BLaER1 treated with 17β-estradiol and CSF1 and Interleukin-3, amounts not matched to agents 10 nM and 100 nM (cell line): ENCODE results near the gene MADCAM1.

Experiments
- H3K27ac ChIP-seq, 11 experiments: shearing (Covaris generic); formaldehyde crosslinking; 2 replicates each; pipeline ENCODE4 v1.8.1; 2022
- H3K27me3 ChIP-seq, 11 experiments: shearing (Covaris generic); formaldehyde crosslinking; 2 replicates each; pipeline ENCODE4 v1.8.1; 2022
- H3K36me3 ChIP-seq, 11 experiments: shearing (Covaris generic); formaldehyde crosslinking; 2 replicates each; pipeline ENCODE4 v1.8.1; 2022
- H3K4me1 ChIP-seq, 10 experiments: shearing (Covaris generic); formaldehyde crosslinking; 2 replicates each; pipeline ENCODE4 v1.8.1; 2022
- H3K4me2 ChIP-seq, 11 experiments: shearing (Covaris generic); formaldehyde crosslinking; 2 replicates each; pipeline ENCODE4 v1.8.1; 2022
- H3K4me3 ChIP-seq, 10 experiments: shearing (Covaris generic); formaldehyde crosslinking; 2 replicates each; pipeline ENCODE4 v1.8.1; 2022
- H3K9ac ChIP-seq, 11 experiments: shearing (Covaris generic); formaldehyde crosslinking; 2 replicates each; pipeline ENCODE4 v1.8.1; 2022
- H3K9me3 ChIP-seq, 11 experiments: shearing (Covaris generic); formaldehyde crosslinking; replicated peaks in 1 of 11; 2 replicates each; pipeline ENCODE4 v1.8.1; 2022
- H4K20me1 ChIP-seq, 11 experiments: shearing (Covaris generic); formaldehyde crosslinking; 2 replicates each; pipeline ENCODE4 v1.8.1; 2022
- Cebpa-rat ChIP-seq, 11 experiments: shearing (Covaris generic); IDR thresholded peaks; 2 replicates each; pipeline ENCODE4 v1.8.1; 2022

The MADCAM1 gene

DNA sequence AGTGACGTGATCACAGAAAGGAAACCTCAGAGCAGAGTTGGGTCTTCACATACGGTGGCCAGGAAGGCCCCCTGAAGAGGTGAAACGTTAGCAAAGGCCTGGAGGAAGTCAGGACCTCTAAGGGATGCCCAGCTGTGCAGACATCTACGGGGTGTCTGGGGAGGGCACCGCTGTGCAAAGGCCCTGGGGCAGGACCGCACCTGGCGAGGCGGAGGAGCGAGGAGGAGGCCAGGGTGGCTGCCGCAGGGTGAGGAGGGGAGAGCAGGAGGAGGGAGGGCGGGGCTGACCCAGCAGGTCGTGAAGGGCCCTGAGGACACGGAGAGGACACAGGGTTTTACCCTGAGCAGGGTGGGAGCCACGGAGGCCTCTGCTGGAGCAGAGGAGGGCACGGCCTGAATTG is 11.8 kb upstream of the MADCAM1 start:
- peaks cover 21 to 32% (median 26%) of the 10 kb centered on the region in 11 experiments for H3K9me3 ChIP-seq
- H3K27me3 ChIP-seq = no peaks in the 10 kb centered on the region
- no peak for TF ChIP-seq Cebpa-rat (IDR thresholded peaks at IDR 0.05)
- H3K27ac ChIP-seq = no peak overlapping the region
- H3K4me2 ChIP-seq = no peak overlapping the region
- H3K36me3 ChIP-seq = no peaks in the 10 kb centered on the region
- no peak overlapping the region for H3K4me3 ChIP-seq
- peaks cover 3 to 12% (median 8%) of the 10 kb centered on the region in 10 experiments for H3K4me1 ChIP-seq
- H3K9ac ChIP-seq = no peak overlapping the region
- no peaks in the 10 kb centered on the region for H4K20me1 ChIP-seq

- Histone ChIP-seq H3K4me2 (no peak overlapping the region), H3K9ac (no peak overlapping the region), H3K4me1 (peaks cover 9 to 18% (median 14%) of the 10 kb centered on the region in 10 experiments), H3K27ac (no peak overlapping the region), H3K27me3 (no peaks in the 10 kb centered on the region), H3K36me3 (no peaks in the 10 kb centered on the region), H4K20me1 (no peaks in the 10 kb centered on the region), H3K4me3 (no peak overlapping the region), H3K9me3 (peaks cover 19 to 29% (median 23%) of the 10 kb centered on the region in 11 experiments)
- no peak for TF ChIP-seq Cebpa-rat (IDR thresholded peaks at IDR 0.05)
These were observed 11.2 kb upstream of the MADCAM1 start for GRCh38 chr19:485077-485476.

- H3K4me3 ChIP-seq = no peak overlapping the region
- no peaks in the 10 kb centered on the region for H3K27me3 ChIP-seq
- H3K4me2 ChIP-seq = no peak overlapping the region
- peaks cover 13 to 24% (median 20%) of the 10 kb centered on the region in 10 experiments for H3K4me1 ChIP-seq
- no peak overlapping the region; a peak in 1 of 22 replicates for H3K9ac ChIP-seq
- H3K36me3 ChIP-seq = no peaks in the 10 kb centered on the region
- no peak overlapping the region for H3K27ac ChIP-seq
- peaks cover 12 to 22% (median 17%) of the 10 kb centered on the region in 11 experiments for H3K9me3 ChIP-seq
- H4K20me1 ChIP-seq = no peaks in the 10 kb centered on the region
- TF ChIP-seq Cebpa-rat (IDR thresholded peaks at IDR 0.05) = no peak
These were observed 10.6 kb upstream of the MADCAM1 start for GRCh38 chr19:485583-486236.

DNA sequence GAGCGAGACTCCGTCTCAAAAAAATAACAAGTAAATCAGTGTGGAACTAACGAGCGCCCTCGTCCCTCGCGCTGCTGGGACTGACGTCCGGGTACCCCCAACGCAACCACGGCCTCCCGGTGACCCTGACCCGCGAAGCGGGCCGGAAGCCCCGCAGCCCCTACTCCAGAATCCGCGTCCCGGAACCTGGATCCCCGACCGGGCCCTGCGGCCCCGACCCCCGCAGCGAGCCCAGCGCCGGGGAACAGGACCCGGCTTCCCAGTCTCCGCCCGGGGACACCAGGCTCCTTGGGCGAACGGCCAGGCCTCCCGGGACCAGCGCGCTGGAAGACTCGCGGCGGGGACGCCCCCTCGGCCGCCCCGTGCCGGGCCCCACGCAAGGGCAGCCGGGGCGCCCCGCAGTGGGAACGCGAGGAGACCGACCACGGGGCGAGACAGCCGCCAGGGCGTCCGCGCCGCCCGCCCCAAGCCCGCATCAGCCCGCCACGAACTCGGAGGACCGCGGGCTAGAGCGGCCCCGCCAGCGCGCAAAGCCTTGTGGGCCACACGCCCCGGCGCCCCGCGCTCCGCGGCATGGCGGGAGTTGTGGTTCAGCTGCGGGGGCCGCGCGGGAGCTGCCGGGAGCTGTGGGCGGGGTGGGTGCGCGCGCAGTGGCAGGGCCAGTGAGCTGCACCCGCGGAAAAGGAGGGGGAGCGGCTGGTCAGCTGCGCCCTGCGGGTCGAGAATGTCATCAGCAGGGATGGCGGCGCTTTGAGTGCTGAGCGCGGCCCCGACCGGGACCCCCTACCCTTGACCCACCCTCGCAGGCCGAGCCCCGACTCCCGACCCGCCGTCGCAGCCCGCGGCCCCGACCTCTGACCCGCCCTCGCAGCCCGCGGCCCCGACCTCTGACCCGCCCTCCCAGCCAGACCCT is 7.5 kb upstream of the MADCAM1 start:
- Histone ChIP-seq H3K36me3 (no peaks in the 10 kb centered on the region), H3K4me1 (peaks cover 14 to 25% (median 20%) of the 10 kb centered on the region in 10 experiments), H3K9me3 (peaks cover 0 to 12% (median 8%) of the 10 kb centered on the region in 11 experiments; a peak in 13 of 22 replicates), H3K27me3 (no peaks in the 10 kb centered on the region), H3K27ac (peak overlapping the region; percentile 96 to 100 (median 98)), H3K4me3 (peak overlapping the region; percentile 76 to 100 (median 92)), H3K4me2 (peak overlapping the region; percentile 87 to 99 (median 96)), H4K20me1 (no peaks in the 10 kb centered on the region), H3K9ac (peak overlapping the region; percentile 96 to 100 (median 99))
- no peak for TF ChIP-seq Cebpa-rat (IDR thresholded peaks at IDR 0.05)

- TF ChIP-seq Cebpa-rat (IDR thresholded peaks at IDR 0.05) = no peak
These were observed 6.7 kb upstream of the MADCAM1 start for GRCh38 chr19:489418-490196.

DNA sequence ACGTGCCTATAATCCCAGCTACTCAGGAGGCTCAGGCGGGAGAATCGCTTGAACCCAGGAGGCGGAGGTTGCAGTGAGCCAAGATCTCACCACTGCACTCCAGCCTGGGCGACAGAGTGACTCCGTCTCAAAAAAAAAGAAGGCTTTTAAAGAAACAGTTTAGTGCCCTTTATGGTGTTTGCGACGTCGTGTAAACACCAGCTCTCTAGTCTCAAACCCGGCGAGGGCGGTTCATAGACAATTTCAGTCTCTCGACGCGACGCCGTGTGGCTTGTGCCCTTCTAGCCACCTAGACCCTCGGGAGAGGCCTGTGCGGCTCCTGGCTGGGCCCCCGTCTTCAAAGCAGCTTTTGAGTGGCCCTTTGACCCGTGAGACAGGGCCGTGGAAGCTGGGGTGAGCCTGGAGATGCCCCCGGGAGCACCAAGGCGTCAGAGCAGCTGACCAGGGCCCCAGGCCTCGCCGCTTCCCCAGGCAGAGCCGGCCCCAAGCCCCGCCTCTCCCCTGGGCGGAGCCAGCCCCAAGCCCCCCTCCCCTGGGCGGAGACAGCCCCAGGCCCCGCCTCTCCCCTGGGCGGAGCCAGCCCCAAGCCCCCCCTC is 5.0 kb upstream of the MADCAM1 start:
- Histone ChIP-seq H3K4me2 (no peak overlapping the region; a peak in 2 of 22 replicates), H3K27me3 (peaks cover 11 to 23% (median 11%) of the 10 kb centered on the region in 11 experiments), H3K9me3 (peaks cover 0 to 12% (median 8%) of the 10 kb centered on the region in 11 experiments; a peak in 13 of 22 replicates), H3K27ac (peak overlapping the region in 3 of 11 experiments; percentile 35 to 44 (median 41); a peak in 5 of 22 replicates), H3K4me1 (peaks cover 14 to 30% (median 27%) of the 10 kb centered on the region in 10 experiments), H3K9ac (no peak overlapping the region), H4K20me1 (no peaks in the 10 kb centered on the region; a peak in 1 of 22 replicates), H3K4me3 (no peak overlapping the region), H3K36me3 (no peaks in the 10 kb centered on the region)
- TF ChIP-seq Cebpa-rat (IDR thresholded peaks at IDR 0.05) = no peak

More at GRCh38 chr19:489418-490196, 6.7 kb upstream of the MADCAM1 start:
- Histone ChIP-seq H3K27me3 (peaks cover 0 to 7% (median 0%) of the 10 kb centered on the region in 11 experiments; a peak in 7 of 22 replicates), H4K20me1 (no peaks in the 10 kb centered on the region; a peak in 1 of 22 replicates), H3K36me3 (no peaks in the 10 kb centered on the region), H3K4me1 (peaks cover 14 to 30% (median 25%) of the 10 kb centered on the region in 10 experiments), H3K27ac (peak overlapping the region; percentile 61 to 100 (median 98); a peak in 21 of 22 replicates), H3K9ac (peak overlapping the region; percentile 96 to 100 (median 99)), H3K9me3 (peaks cover 0 to 12% (median 8%) of the 10 kb centered on the region in 11 experiments; a peak in 13 of 22 replicates), H3K4me2 (peak overlapping the region; percentile 87 to 99 (median 96)), H3K4me3 (peak overlapping the region; percentile 76 to 100 (median 92))

DNA sequence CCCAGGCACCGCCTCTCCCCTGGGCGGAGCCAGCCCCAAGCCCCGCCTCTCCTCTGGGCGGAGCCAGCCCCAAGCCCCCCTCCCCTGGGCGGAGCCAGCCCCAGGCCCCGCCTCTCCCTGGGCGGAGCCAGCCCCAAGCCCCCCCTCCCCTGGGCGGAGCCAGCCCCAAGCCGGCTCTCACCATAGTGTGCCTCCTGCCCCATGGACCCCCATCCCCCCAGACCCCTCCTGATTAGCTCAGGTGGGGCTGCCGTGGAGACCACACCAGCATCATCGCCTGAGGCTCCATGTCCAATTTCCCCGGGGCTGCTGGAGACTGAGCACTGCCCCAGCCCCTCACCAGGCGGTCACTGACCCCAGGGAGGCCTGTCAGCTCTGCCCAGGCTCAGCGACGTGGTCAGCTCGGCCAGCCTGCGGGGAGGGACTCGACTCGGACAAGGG is 4.2 kb upstream of the MADCAM1 start:
- Histone ChIP-seq H3K4me2 (no peak overlapping the region), H3K4me1 (peaks cover 14 to 30% (median 27%) of the 10 kb centered on the region in 10 experiments), H4K20me1 (no peaks in the 10 kb centered on the region; a peak in 1 of 22 replicates), H3K27me3 (peaks cover 13 to 31% (median 14%) of the 10 kb centered on the region in 11 experiments), H3K9ac (no peak overlapping the region), H3K4me3 (no peak overlapping the region), H3K9me3 (peaks cover 0 to 12% (median 8%) of the 10 kb centered on the region in 11 experiments; a peak in 13 of 22 replicates), H3K27ac (no peak overlapping the region), H3K36me3 (no peaks in the 10 kb centered on the region)
- no peak for TF ChIP-seq Cebpa-rat (IDR thresholded peaks at IDR 0.05)
